ENCODE data around the gene CNRIP1.

CNRIP1 gene

GRCh38 chr2:68359889-68360288 is 40.1 kb upstream of the CNRIP1 start:
- Histone ChIP-seq H3K36me3 (ENCODE audit: low read depth) (no peaks in the 10 kb centered on the region), H3K9me3 (ENCODE audit: severe bottlenecking) (no peaks in the 10 kb centered on the region), H3K27ac (ENCODE audit: poor library complexity, severe bottlenecking) (no peak overlapping the region), H3K4me3 (ENCODE audit: severe bottlenecking) (no peak overlapping the region), H3K27me3 (ENCODE audit: insufficient read depth, poor library complexity, severe bottlenecking) (no peaks in the 10 kb centered on the region), H3K4me1 (ENCODE audit: insufficient read depth, poor library complexity, severe bottlenecking) (no peaks in the 10 kb centered on the region)
- DNase-seq (ENCODE audit: low spot score) (no peak), ATAC-seq (ENCODE audit: low read depth) (no peak)
- TF ChIP-seq CTCF (IDR thresholded peaks at IDR 0.05; ENCODE audit: poor library complexity, severe bottlenecking): no peak

- peak; percentile 48 for TF ChIP-seq CTCF (IDR thresholded peaks at IDR 0.05; ENCODE audit: poor library complexity, severe bottlenecking)
- ATAC-seq (ENCODE audit: low read depth) (peak; percentile 90), DNase-seq (ENCODE audit: low spot score) (no peak)
- Histone ChIP-seq H3K27ac (ENCODE audit: poor library complexity, severe bottlenecking) (no peak overlapping the region), H3K4me3 (ENCODE audit: severe bottlenecking) (no peak overlapping the region), H3K9me3 (ENCODE audit: severe bottlenecking) (no peaks in the 10 kb centered on the region), H3K27me3 (ENCODE audit: insufficient read depth, poor library complexity, severe bottlenecking) (no peaks in the 10 kb centered on the region), H3K36me3 (ENCODE audit: low read depth) (no peaks in the 10 kb centered on the region), H3K4me1 (ENCODE audit: insufficient read depth, poor library complexity, severe bottlenecking) (peaks cover 9% of the 10 kb centered on the region)
Observed at GRCh38 chr2:68357605-68358337, 38.0 kb upstream of the CNRIP1 start.

- Histone ChIP-seq H3K4me1 (ENCODE audit: insufficient read depth, poor library complexity, severe bottlenecking) (peaks cover 10% of the 10 kb centered on the region), H3K27ac (ENCODE audit: poor library complexity, severe bottlenecking) (no peak overlapping the region), H3K27me3 (ENCODE audit: insufficient read depth, poor library complexity, severe bottlenecking) (no peaks in the 10 kb centered on the region), H3K36me3 (ENCODE audit: low read depth) (no peaks in the 10 kb centered on the region), H3K4me3 (ENCODE audit: severe bottlenecking) (no peak overlapping the region), H3K9me3 (ENCODE audit: severe bottlenecking) (no peaks in the 10 kb centered on the region)
- ATAC-seq (ENCODE audit: low read depth) (no peak), DNase-seq (ENCODE audit: low spot score) (no peak)
- no peak for TF ChIP-seq CTCF (IDR thresholded peaks at IDR 0.05; ENCODE audit: poor library complexity, severe bottlenecking)
Observed at GRCh38 chr2:68356599-68357239, 37.0 kb upstream of the CNRIP1 start.

- Histone ChIP-seq H3K4me3 (ENCODE audit: severe bottlenecking) (no peak overlapping the region), H3K27me3 (ENCODE audit: insufficient read depth, poor library complexity, severe bottlenecking) (no peaks in the 10 kb centered on the region), H3K27ac (ENCODE audit: poor library complexity, severe bottlenecking) (no peak overlapping the region), H3K36me3 (ENCODE audit: low read depth) (no peaks in the 10 kb centered on the region), H3K9me3 (ENCODE audit: severe bottlenecking) (no peaks in the 10 kb centered on the region), H3K4me1 (ENCODE audit: insufficient read depth, poor library complexity, severe bottlenecking) (peaks cover 10% of the 10 kb centered on the region)
- no peak for TF ChIP-seq CTCF (IDR thresholded peaks at IDR 0.05; ENCODE audit: poor library complexity, severe bottlenecking)
- ATAC-seq (ENCODE audit: low read depth): 0 out of 3 replicates have a peak, but pooled peaks have one; percentile 40
- no peak for DNase-seq (ENCODE audit: low spot score)
Observed at GRCh38 chr2:68352651-68353391, 33.1 kb upstream of the CNRIP1 start.

Data from RWPE2 (cell line).